H1 (cell line): Measurements from ENCODE around the gene PUDP. TPM values are rescaled to one million over a fixed set of nuclear protein-coding genes. Genes with fewer than 3 reads are reported as not detected.

Source experiments
- EP300 ChIP-seq, 2 experiments: IDR thresholded peaks; 1 replicate in 1 of 2; 2 replicates in 1 of 2; pipeline ENCODE4 v1.6.1; 2011 to 2012; ENCODE audit warnings: low read depth in 2 of 2, low read length in 2 of 2, mild to moderate bottlenecking in 2 of 2, borderline replicate concordance in 1 of 2, inconsistent platforms in 1 of 2, moderate library complexity in 1 of 2
- HDAC6 ChIP-seq: IDR thresholded peaks from one replicate; pipeline ENCODE4 v1.7.1; 2012; ENCODE audit warnings: low read depth, mild to moderate bottlenecking, inconsistent platforms, low read length, moderate library complexity
- POLR2A ChIP-seq, 2 experiments: IDR thresholded peaks; 1 replicate in 1 of 2; 2 replicates in 1 of 2; pipeline ENCODE4 v1.6.1; 2011; ENCODE audit warnings: low read depth in 2 of 2, low read length in 2 of 2, mild to moderate bottlenecking in 2 of 2; ENCODE audit errors: control extremely low read depth in 1 of 2
- ZNF274 ChIP-seq: IDR thresholded peaks from 2 replicates; pipeline ENCODE4 v1.7.0; 2012; ENCODE audit warnings: low read length, borderline replicate concordance; ENCODE audit errors: extremely low read depth
- polyA plus RNA-seq, 7 experiments: library from polyadenylated mRNA; depleted of rRNA in 3 of 7; stranded (reverse) in 5 of 7; unstranded in 2 of 7; fragments of >200 nt in 5 of 7; fragments of 200-250 nt in 2 of 7; gene quantifications; 1 replicate in 5 of 7; 2 replicates in 1 of 7; 4 replicates in 1 of 7; pipeline versions ENCODE4 v1.2.1 to v1.2.3, GENCODE V29; 2011 to 2013; ENCODE audit warnings: missing spikeins in 2 of 7, mixed read lengths in 2 of 7
- total RNA-seq: library from RNA; stranded (reverse); fragmentation: NEBNext Ultra II Directional; extraction: Animal tissue kit (Norgen Biotek cat#: 25700); gene quantifications from 2 replicates; pipeline ENCODE4 v1.2.1, GENCODE V29; 2021
- TF ChIP-seq, protein P1 (sequence below), 3 experiments: IDR thresholded peaks; 1 replicate in 2 of 3; 2 replicates in 1 of 3; pipeline versions ENCODE4 v1.5.1 to v1.6.1; 2011; ENCODE audit warnings: low read length in 3 of 3, mild to moderate bottlenecking in 3 of 3, inconsistent platforms in 2 of 3, low read depth in 1 of 3, moderate library complexity in 1 of 3; ENCODE audit not compliant: insufficient read depth in 1 of 3; ENCODE audit errors: control extremely low read depth in 1 of 3

PUDP gene
- total and polyA plus RNA-seq, 2 of the 8 experiments (the other 6 are each of a cell fraction or from before 2014, with no cell fraction given): 27.2 to 30.2 TPM

DNA sequence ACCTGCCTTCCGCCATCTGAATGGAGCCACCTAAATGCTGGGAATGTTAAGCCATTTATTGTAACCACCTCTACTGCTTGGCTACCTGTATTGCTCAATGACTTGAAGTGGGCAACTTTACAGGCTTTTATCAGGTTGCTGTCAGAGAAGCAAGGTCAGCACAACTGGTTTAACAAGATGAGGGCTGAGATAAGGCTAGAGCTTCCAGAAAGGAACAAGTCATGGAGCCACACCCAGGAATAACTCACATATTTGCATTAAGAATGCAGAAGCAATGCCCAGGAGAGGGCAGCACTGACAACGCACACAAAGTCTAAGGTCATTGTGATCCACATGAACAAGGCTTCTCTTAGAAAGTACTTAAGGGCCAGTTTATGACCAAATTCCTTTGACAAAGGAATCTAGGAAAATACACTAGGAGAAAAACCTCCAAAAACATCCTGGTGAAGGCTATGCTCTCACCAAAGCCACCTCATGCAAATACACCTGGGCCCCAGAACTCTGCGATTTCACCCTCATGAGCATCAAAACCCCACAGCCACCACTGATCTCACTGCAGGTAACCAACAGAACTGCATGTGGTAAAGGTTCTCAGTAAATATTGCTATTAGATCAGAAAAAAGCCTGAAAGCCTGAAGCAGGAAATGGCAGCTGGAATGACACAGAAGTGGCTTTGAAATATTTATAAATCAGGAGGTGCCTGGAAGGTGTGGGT is 15.5 kb downstream of the PUDP start (continued):
- TF ChIP-seq ZNF274 (no peak), EP300 (IDR thresholded peaks at IDR 0.05; ENCODE audit: borderline replicate concordance in 1 of 2, low read depth in 2 of 2, low read length in 2 of 2) (no peak), POLR2A (IDR thresholded peaks at IDR 0.05; ENCODE audit: control extremely low read depth in 1 of 2, low read depth in 2 of 2, low read length in 2 of 2) (no peak), HDAC6 (no peak)
- TF ChIP-seq, protein P1, sequence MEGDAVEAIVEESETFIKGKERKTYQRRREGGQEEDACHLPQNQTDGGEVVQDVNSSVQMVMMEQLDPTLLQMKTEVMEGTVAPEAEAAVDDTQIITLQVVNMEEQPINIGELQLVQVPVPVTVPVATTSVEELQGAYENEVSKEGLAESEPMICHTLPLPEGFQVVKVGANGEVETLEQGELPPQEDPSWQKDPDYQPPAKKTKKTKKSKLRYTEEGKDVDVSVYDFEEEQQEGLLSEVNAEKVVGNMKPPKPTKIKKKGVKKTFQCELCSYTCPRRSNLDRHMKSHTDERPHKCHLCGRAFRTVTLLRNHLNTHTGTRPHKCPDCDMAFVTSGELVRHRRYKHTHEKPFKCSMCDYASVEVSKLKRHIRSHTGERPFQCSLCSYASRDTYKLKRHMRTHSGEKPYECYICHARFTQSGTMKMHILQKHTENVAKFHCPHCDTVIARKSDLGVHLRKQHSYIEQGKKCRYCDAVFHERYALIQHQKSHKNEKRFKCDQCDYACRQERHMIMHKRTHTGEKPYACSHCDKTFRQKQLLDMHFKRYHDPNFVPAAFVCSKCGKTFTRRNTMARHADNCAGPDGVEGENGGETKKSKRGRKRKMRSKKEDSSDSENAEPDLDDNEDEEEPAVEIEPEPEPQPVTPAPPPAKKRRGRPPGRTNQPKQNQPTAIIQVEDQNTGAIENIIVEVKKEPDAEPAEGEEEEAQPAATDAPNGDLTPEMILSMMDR (IDR thresholded peaks at IDR 0.05; ENCODE audit: control extremely low read depth in 1 of 3, insufficient read depth in 1 of 3, low read depth in 1 of 3, low read length in 3 of 3): peak in 2 of 3 experiments; percentile 23 to 50; a peak in 2 of 4 replicates
